Brain microvascular endothelial cell (primary cell): Measurements from ENCODE around the gene UPB1.

ENCODE experiments used
- DNase-seq: peaks from one replicate; pipeline ENCODE4 v3.0.0-alpha.2; 2020
- H3K27ac ChIP-seq: fragments of 250-450 bp; sonication (Bioruptor Pico); 2 replicates; pipeline ENCODE4 v1.5.1; 2020; ENCODE audit warnings: mild to moderate bottlenecking, moderate library complexity
- H3K27me3 ChIP-seq: fragments of 250-450 bp; sonication (Bioruptor Pico); replicated peaks from 2 replicates; pipeline ENCODE4 v1.5.1; 2020; ENCODE audit warnings: mild to moderate bottlenecking
- H3K36me3 ChIP-seq: fragments of 250-450 bp; sonication (Bioruptor Pico); replicated peaks from 2 replicates; pipeline ENCODE4 v1.5.1; 2020; ENCODE audit warnings: mild to moderate bottlenecking
- H3K4me3 ChIP-seq: 2 replicates; pipeline ENCODE4 v1.5.1; 2011; ENCODE audit warnings: low read depth, mild to moderate bottlenecking, control low read depth, low read length, moderate library complexity
- in situ Hi-C: cut with HindIII; loops from 2 replicates; pipeline ENCODE4 v1.10.0; 2017; ENCODE audit warnings: low sequenced_read_pairs, low pct_ligation_motif_present
- TF ChIP-seq, protein P1 (sequence below): IDR thresholded peaks from 2 replicates; pipeline ENCODE4 v1.5.1; 2011; ENCODE audit warnings: low read depth, mild to moderate bottlenecking, moderate library complexity, low read length, control low read depth, inconsistent platforms; ENCODE audit errors: missing control alignments

The UPB1 gene

GRCh38 chr22:24504540-24504939 lies 9.4 kb downstream of the UPB1 start:
- in situ Hi-C loops: loop anchor here (25.0 kb wide), 1 partner anchor 167 kb away; no protein-coding TSS in a partner anchor
- no peak overlapping the region for H3K4me3 ChIP-seq
- DNase-seq: no peak

DNA sequence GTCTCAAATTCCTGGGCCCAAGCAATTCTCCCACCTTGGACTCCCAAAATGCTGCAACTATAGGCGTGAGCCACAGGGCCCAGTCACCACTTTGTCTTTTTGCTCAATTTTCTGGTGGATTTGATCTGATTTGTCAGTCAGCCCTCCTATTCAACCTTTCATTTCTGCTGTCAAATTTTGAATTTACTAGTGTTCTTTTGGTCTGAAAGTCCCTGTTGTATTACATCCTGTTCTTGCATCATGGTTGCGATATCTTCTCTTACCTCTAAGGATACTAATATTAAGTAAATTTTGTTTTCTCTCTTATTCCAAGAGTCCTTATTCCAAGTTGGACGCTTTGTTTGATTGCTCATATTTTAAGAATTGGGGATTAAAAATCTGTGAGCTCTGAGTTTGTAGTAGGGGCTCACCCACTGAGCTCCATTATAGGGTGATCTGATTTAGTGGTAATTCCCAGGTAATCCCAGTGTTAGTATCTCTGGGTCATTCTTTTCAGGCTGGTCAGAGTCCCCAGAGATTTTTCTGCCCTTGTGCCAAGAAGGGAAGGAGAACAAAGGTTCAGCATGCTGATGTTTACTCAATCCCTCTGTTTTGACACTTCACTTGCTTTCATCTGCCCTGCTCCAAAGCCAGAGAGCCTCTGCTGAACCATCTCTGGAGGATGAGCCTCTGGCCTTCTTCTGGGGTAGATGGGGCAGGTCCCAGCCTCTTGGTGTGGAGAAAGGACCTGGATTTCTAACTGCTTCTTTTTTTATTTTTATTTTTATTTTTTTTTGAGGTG lies 10.0 kb downstream of the UPB1 start:
- TF ChIP-seq, protein P1, sequence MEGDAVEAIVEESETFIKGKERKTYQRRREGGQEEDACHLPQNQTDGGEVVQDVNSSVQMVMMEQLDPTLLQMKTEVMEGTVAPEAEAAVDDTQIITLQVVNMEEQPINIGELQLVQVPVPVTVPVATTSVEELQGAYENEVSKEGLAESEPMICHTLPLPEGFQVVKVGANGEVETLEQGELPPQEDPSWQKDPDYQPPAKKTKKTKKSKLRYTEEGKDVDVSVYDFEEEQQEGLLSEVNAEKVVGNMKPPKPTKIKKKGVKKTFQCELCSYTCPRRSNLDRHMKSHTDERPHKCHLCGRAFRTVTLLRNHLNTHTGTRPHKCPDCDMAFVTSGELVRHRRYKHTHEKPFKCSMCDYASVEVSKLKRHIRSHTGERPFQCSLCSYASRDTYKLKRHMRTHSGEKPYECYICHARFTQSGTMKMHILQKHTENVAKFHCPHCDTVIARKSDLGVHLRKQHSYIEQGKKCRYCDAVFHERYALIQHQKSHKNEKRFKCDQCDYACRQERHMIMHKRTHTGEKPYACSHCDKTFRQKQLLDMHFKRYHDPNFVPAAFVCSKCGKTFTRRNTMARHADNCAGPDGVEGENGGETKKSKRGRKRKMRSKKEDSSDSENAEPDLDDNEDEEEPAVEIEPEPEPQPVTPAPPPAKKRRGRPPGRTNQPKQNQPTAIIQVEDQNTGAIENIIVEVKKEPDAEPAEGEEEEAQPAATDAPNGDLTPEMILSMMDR: no peak
- in situ Hi-C loops: loop anchor here (25.0 kb wide), 1 partner anchor 168 kb away; no protein-coding TSS in a partner anchor
- Histone ChIP-seq H3K27ac (no peak overlapping the region), H3K4me3 (no peak overlapping the region), H3K27me3 (no peaks in the 10 kb centered on the region), H3K36me3 (no peaks in the 10 kb centered on the region)
- no peak for DNase-seq

More at GRCh38 chr22:24504540-24504939, 9.4 kb downstream of the UPB1 start:
- Histone ChIP-seq H3K36me3 (no peaks in the 10 kb centered on the region), H3K27ac (no peak overlapping the region), H3K27me3 (no peaks in the 10 kb centered on the region)
- TF ChIP-seq, protein P1: no peak

- no peaks in the 10 kb centered on the region for H3K36me3 ChIP-seq
- no peak overlapping the region for H3K4me3 ChIP-seq
- no peaks in the 10 kb centered on the region for H3K27me3 ChIP-seq
- TF ChIP-seq, protein P1: no peak
- in situ Hi-C loops: loop anchor here (25.0 kb wide), 1 partner anchor 170 kb away; no protein-coding TSS in a partner anchor
- no peak for DNase-seq
- H3K27ac ChIP-seq: no peak overlapping the region
Observed at GRCh38 chr22:24506802-24507438, 11.8 kb downstream of the UPB1 start.

DNA sequence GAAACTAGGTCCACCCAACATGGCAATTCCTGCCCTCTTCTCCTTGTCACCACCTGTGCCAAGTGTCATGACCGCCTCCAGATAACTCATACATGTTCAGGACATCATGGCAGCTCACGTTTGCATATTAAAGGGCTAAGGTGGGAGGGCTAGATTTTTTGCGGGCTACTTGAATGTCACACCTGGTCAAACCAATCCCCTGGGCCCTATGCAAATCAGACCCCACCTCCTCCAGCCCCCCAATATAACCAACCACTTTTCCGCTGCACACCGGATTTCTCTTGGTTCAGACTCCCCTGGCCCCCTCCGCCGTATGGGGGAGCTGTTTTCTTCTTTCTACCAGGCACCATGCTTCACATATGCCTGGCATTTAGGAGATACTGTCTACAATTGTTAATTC lies 12.6 kb downstream of the UPB1 start:
- TF ChIP-seq, protein P1: no peak
- Histone ChIP-seq H3K27me3 (no peaks in the 10 kb centered on the region), H3K27ac (no peak overlapping the region), H3K4me3 (no peak overlapping the region), H3K36me3 (no peaks in the 10 kb centered on the region)
- DNase-seq: no peak
- in situ Hi-C loops: loop anchor here (25.0 kb wide), 1 partner anchor 170 kb away; no protein-coding TSS in a partner anchor

DNA sequence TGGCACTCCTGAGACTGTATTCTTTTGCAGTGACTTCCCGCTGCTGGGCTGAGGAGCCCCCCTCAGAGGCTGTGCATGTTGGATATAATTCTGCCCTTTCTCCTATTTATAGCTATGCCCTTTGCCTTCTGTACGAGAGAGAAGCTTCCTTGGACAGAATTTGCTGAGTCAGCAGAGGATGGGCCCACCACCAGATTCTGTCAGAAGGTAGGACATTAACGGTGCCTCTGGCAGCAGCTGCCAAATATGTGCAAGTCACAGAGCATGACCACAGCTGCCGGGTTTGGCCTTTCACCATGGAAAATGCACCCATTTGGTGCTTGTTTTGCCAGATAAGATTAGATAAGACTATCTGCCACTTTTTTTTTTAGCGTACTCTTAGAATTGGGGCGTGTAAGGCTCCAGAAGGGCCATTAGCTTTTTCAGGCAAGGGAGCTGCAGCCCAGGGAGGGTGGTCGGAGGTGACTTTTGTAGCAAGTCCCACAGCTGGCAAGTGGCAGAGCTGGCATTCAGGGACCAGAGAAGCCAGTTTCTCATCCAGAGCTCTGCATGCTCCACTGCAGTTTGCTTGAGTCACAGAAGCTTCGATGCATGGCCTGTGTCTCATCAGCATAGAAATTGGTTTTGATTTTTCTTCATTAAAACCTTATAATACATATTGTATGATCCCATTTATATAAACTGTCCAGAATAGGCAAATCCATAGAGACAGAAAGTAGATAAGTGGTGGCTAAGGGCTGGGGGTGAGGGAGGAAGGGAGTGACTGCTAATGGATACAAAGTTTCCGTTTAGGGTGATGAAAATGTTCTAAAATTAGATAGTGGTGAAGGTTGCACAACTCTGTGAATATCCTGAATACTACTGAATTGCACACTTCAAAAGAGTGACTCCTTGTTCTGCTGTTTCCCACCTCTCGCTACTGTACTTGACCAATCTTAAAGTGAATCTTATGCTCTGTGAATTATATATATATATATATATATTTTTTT lies 15.8 kb downstream of the UPB1 start:
- peak; percentile 49 for DNase-seq
- in situ Hi-C loops: loop anchor here (25.0 kb wide), 1 partner anchor 174 kb away; no protein-coding TSS in a partner anchor
- H3K27me3 ChIP-seq: no peaks in the 10 kb centered on the region
- TF ChIP-seq, protein P1: no peak
- H3K36me3 ChIP-seq: no peaks in the 10 kb centered on the region
- H3K4me3 ChIP-seq: no peak overlapping the region
- peak overlapping the region; percentile 32 for H3K27ac ChIP-seq
